ENCODE results near the gene GRIK4. TPM values are rescaled to one million over a fixed set of nuclear protein-coding genes. Genes with fewer than 3 reads are reported as not detected.

The GRIK4 gene
- polyA plus RNA-seq, 3 donors = under 0.01 to 0.15 (median 0.01) TPM

DNA sequence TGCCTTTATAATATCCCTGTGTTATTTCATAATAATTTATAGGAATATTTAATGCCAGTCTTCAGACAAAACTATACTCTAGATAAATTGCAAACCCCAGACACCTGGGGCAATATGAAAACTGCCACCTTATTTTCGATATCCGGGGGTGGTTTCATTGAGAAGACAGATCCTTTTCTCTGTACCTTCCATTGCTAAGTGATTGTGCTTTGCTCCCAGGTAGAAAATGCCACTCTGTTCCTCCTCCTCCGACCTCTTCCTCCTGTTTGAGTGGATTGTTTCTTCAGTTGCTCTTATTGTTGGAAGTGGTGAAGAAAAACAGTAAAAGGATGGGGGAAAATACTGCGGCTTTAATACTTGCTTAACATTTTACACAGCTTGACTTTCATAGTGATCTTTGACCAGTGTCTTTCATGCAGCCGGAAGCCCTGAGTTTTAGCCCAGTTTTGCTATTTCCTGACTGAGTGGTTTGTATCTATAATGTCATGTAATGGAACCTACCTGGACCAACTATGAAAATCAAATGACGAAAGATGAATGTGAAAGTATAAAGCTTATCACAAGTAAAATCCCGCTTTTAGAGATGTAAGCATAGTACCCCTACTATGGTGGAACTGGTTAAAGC lies 5.6 kb upstream of the GRIK4 start:
- H3K27ac ChIP-seq (ENCODE audit: low read depth, low read length) = no peak overlapping the region
- 79 to 87% (median 85%) methylated on average over 7 of the region's 7 CpGs for WGBS, 3 donors

DNA sequence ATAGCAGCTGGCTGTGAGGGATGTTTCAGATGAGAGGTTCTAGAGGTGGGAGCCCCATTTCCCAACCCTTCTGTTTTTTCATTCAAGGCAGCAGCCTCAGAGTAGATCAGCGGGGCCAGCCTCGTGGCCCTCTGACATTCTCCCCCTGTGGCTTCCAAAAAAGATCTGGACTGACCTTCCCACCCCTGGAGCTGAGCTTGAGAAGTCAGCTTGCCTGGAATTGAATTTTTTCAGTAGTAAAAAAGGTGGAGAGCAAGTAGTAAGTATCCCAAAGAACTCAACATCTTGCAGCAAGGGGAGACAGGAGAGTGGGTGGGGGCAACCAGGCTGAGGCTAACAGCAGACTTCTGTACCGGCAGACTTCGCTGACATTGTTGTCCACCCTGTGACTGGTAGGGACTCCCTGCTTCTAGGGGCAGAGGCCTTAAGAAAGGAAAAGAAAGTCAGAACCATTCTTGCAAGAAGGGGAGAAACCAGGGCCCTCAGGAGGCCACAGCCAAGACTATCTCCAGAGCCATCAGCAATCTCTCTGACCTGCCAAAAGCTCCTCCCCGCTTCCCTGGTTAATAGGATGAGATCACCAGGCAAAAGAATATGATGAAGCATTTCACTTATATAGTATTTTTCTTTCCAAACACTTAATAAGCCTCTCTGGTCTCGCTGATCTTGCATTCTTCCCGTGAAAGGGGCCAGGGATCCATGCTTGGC lies 2.0 kb upstream of the GRIK4 start:
- WGBS, 3 donors = 64 to 76% (median 75%) methylated on average over 7 of the region's 7 CpGs

DNA sequence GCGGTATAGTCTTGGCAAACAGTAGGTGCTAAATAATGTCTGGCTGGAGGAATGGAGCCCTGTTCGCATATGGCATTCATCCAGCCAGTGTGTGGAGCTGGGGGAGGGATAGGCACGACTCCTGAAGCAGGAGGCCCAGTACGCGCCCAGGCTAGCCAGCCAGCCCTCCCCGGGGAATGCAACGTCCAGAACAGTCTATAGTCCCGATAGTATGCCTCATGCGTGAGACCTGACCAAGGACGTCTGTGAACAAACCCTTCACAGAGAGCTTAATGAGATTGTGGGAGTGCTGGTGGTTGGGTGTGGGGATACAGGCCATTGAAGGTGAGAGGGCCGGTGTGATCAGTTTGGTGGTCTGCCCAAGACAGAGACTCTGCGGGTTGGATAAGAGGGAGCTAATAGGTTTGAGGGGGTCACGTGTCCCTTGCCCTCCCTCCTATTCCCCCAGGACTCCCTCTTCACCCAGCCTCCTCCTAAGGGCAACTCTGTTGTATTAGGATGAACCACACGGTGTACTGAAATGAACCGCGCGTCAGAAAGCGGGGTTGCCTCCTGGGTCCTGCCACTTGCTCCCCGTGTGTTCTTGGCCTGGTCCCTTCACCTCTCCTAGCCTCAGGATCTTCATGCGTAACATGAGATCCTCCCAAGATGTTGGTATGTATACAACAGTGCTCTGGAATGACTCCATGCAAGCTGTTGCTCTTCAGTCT lies 987 bp upstream of the GRIK4 start:
- H3K27ac ChIP-seq (ENCODE audit: low read depth, low read length) = no peak overlapping the region
- WGBS, 3 donors = 51 to 69% (median 62%) methylated on average over 19 to 20 of the region's 20 CpGs

More for the DNA sequence above, 2.0 kb upstream of the GRIK4 start:
- H3K27ac ChIP-seq (ENCODE audit: low read depth, low read length) = no peak overlapping the region

DNA sequence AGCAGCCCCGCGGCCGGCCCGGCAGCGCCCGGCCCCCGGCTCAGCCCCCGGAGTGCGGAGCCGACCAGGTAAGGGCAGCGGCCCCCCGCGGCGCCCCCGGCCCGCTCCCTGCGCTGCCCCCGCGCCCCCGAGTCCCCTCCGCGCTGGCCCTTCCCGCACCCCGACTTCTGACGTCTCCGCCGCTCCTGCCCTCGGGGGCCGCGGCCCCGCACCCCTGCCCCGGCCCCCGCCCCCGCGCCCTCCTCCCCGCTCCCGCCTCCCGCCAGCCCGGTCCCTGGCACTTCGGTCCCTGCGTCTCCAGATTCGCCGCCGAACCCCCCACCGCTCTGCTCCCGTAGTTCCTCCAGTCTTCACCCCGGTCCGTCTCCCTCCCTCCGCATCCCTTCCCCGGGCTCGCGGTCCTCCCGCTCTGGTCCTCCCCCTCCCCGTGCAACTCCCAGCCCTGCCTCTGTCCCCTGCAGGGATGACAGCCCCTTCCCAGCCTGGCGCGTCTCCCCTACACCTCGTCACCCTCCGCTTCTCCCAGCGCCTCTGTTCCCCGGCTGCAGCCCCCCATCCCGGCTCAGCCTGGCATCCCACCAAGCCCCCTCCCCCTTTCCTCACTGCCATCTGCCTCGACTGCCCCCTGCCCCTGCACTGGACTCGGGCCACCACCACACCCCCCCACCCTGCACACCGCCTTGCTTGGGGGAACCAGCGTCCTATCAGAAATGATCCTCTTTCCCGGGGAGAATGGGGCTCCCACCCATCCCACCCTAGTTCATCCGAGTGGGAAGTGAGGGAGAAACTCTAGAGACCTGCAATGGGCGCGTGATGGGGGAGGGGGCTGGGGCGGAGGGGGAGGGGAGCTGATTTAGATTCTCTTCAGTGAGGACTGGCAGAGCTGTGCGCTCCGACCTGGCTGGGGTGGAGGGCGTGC lies 531 bp downstream of the GRIK4 start:
- 12 to 14% (median 12%) methylated on average over 29 to 64 of the region's 73 CpGs for WGBS, 3 donors

DNA sequence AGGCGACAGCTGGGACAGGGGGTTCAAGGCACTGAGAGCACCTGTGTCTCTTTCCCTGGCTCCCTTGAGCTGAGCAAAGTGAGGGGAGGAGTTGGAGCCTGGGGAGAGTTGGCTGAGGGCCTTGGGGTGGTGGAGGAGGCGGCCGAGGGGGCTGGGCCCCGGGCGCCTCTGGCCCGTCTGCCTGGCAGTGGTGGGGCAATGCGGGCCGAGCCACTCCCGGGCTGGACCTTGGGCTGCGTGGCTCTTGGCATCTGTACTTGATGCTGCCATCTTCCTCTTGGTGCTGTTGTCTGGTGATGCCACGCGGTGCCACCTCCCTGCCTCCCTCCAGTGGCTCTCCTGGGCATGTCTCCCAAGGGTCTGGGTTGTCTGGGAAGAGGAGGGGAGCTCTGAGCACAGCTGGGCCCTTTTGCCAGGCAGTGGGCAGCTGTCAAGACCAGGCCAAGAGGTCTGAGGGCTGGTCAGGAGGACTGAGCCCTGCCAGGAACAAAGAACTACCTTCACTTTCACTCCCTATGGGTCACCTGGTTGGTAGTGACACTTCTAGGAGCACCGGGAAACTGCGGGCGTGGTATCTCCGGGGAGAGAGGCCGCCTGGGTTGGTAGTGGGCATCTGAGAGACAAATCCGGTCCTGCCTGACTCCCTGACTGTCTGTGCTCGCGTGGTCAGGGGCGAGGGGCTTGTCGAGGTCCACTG lies 1.3 kb downstream of the GRIK4 start:
- WGBS, 3 donors = 59 to 80% (median 77%) methylated on average over 19 to 22 of the region's 22 CpGs
- H3K27ac ChIP-seq (ENCODE audit: low read depth, low read length) = no peak overlapping the region

More for the DNA sequence above, 531 bp downstream of the GRIK4 start:
- no peak overlapping the region for H3K27ac ChIP-seq (ENCODE audit: low read depth, low read length)

DNA sequence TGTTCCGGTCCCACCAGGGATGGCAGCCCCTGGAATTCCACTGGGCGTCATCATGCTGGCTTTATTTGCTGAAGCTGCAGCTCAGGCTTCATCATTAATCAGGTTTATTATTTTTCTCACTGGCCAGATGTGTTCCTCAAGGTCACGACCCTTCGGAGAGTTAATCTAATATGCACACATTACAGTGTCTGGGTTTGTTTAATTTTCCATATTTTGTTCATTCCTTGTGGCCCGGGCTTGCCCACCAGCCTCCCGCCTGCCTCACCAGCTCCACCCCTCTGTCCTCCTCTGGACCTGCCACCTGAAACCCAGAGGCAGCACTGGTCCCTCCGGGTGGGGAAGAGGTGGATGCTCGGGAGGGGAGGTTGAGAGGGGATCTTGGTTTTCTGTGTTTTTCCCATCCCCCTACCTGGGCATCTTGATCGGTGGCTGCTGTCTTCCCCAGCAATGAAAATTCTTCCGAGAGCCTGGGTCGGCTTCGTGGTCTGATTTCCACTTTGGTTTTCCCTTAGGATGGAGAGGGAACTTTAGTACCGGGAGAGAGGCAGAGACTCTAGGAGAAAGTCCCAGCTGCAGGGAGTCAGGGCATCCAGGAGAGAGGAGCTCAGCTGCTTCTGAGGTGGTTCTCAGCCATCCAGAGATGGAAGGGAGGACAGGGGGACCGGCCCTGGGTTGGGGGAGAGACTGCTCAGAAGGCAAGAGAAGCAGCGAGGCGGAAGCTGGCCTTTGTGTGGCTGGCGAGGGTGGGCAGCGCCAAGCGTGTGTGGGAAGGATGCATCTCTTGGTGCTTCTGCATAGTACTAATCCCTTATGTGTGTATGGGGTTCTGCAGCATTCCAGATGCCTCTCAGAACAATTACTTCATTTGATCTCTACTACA lies 2.1 kb downstream of the GRIK4 start:
- 56 to 82% (median 78%) methylated on average over 19 of the region's 19 CpGs for WGBS, 3 donors

DNA sequence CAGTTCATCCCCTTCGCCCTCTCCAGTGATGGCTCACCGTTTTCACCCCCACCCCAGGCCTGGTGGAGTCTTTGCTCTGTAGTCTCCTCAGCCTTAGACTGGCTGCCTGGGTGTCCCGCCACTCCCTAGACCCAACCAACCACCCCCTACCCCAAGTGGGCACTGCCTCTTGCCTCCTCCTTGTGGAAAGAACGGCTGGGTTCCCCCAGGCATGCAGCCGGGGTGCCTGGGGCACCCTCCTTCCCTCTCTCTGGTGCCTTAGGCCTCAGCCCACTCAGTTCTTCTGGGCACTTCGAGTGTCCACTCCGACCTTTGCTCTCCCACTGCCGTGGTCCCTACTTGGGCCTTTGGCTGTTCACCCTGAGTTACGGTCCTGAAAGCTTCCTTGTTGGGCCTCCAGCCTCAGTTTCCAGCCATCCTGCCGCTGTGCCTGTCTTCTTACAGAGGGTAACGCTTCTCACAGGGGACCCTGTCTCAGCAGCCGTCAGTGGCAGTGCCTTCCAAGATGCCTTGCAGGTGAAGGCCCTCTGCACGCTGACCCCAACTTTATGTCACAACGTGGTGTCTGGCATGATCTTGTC lies 3.1 kb downstream of the GRIK4 start:
- 83 to 92% (median 89%) methylated on average over 14 of the region's 14 CpGs for WGBS, 3 donors
- H3K27ac ChIP-seq (ENCODE audit: low read depth, low read length) = no peak overlapping the region

More for the DNA sequence above, 2.1 kb downstream of the GRIK4 start:
- no peak overlapping the region for H3K27ac ChIP-seq (ENCODE audit: low read depth, low read length)

DNA sequence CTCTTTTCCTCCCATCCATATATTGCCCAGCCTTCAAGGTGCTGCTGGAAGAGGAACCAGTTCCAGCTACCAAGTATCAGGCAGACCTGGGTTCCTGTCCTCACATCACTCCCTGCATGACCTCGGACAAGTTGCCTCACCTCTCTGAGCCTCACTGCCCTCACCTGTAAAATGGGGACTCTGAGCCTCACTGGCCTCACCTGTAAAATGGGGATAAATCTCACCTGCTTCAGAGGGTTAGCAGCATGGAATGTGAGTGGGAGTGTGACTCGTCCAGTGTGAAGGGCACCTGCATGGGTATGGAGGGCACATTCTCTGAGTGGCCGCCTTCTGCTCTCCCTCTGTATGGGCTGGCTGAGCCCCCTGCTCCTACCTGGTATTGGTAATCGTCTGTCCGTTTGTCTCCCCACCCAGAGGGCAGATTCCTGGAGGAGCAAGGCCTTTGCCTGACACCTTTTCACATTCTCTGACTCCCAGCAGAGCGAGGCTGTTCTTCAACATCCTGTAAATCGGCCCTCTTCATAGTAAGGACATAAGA lies 3.7 kb downstream of the GRIK4 start:
- WGBS, 3 donors = 74 to 84% (median 83%) methylated on average over 7 of the region's 7 CpGs
- H3K27ac ChIP-seq (ENCODE audit: low read depth, low read length) = no peak overlapping the region

DNA sequence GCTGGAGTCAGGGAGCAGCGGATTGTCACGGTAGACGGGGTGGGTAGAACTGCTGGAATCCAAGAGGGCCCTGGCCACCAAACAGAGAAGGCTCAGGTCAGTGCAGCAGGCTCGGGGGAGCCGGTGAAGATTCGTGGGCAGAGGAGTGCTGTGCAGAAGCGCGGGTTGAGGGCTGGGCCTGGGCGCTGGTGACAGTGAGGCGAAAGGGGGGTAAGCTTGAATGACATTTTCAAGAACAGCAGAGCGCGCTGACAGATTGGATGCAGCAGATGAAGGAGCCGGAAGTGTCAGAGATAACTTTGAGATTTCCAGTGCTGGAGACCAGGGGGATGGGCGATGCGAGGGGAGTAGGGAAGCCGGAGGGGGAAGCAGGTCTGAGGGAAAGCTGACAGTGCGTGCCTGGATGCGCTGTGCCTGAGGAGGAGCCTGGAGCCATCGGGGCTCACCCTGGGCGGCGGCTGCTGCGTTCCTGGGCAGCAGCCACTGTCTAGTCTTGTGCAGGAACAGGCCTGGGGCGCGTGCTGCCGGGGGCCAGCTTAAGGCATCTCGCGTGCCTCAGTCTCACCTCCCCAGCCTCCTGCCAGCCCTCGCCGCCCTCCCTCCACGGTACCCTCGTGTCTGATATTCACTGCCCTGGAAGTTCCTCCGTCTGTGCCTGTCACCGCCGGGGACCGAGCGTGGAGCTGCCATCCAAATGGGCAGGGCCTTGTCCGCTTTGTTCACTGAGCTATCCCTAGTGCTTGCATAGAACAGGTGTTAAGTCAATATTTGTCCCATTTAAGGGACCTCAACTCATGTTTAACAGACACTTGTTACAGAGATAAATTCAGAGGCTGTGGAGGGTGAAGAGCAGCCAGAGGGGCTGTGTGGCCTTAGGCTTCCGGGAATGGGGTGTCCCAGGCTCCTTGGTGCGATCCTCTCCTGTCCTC lies 5.2 kb downstream of the GRIK4 start:
- 23 to 52% (median 50%) methylated on average over 38 to 39 of the region's 39 CpGs for WGBS, 3 donors
- H3K27ac ChIP-seq (ENCODE audit: low read depth, low read length) = no peak overlapping the region

DNA sequence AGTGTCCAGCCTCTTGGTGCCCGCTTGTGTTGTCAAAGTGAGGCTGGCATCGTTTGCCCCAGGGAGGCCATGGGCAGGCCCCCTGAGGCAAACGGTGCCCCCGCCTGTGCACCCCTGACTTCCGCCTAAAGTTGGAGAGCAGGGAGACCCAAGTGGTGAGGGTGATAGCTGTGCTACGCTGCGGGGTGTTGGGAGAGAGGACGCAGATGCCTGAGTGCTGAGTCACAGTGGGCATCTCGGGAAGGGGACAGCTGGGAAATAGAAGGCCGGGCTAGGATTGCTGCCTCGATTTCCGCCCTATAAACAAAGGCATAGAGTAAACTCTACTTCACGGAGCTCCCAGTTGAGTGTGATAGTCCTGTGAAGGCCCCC lies 5.8 kb downstream of the GRIK4 start:
- WGBS, 3 donors = 29 to 73% (median 62%) methylated on average over 13 of the region's 13 CpGs
- no peak overlapping the region for H3K27ac ChIP-seq (ENCODE audit: low read depth, low read length)

DNA sequence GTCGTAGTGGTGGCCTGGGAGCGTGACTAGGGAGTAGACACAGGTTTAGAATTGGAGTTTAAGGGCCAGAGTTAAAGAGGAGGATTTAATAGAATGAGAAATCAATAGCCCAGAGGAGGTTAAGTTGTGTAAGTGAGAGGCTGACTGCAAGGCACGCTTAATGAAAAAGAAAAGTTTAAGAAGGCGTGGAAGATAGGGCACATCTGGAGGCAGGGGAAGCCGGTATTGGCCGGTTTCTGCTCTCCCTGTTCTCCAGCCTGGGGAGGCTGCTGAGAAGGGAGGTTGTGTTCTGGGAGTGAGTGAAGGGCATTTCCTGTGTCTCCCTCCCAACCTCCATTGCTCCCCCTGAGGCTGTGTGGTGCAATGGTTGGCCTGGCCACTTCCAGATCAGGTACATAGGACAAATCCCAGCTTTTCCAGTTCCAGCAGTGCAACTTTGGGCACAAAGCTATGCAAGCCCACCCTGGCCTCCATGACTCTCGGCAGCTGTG lies 6.3 kb downstream of the GRIK4 start:
- H3K27ac ChIP-seq (ENCODE audit: low read depth, low read length) = no peak overlapping the region

DNA sequence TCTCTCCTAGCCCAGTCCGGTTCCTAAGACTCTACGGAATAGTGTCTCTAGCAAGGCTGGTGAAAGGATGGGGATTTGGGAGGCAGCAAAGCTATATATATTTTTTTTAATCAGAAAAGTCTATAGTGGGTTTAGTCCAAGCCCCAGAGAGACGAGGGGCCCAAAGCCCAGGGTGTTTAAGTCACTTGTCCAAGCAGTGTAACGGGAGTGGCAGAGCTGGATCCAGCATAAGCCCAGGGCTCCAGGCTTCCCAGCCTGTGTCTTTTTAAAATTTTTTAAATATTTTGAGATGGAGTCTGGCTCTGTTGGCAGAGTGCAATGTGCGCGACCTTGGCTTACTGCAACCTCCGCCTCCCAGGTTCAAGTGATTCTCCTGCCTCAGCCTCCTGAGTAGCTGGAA lies 6.8 kb downstream of the GRIK4 start:
- no peak overlapping the region for H3K27ac ChIP-seq (ENCODE audit: low read depth, low read length)
- 87 to 95% (median 92%) methylated on average over 7 of the region's 7 CpGs for WGBS, 3 donors

More for the DNA sequence above, 6.3 kb downstream of the GRIK4 start:
- WGBS, 3 donors = 63 to 87% (median 84%) methylated on average over 7 of the region's 7 CpGs

DNA sequence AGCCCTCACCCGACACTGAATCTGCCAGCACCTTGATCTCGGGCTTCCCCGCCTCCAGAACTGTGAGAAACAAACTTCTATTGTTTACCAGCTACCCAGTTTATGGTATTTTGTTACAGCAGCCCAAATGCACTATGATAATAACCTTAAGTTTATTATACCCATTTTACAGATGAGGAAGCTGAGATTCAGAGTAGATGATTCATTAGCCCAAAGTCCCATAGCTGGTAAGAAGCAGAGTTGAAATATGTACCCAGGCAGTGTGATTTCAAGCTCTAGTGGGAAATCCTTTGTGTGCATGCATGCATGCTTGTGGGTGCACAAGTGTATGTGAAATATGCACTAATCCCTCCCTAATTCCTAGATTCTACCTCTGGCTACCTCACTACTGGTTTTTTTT lies 7.9 kb downstream of the GRIK4 start:
- H3K27ac ChIP-seq (ENCODE audit: low read depth, low read length) = no peak overlapping the region
- 80 to 93% (median 92%) methylated on average over 3 of the region's 3 CpGs for WGBS, 3 donors

DNA sequence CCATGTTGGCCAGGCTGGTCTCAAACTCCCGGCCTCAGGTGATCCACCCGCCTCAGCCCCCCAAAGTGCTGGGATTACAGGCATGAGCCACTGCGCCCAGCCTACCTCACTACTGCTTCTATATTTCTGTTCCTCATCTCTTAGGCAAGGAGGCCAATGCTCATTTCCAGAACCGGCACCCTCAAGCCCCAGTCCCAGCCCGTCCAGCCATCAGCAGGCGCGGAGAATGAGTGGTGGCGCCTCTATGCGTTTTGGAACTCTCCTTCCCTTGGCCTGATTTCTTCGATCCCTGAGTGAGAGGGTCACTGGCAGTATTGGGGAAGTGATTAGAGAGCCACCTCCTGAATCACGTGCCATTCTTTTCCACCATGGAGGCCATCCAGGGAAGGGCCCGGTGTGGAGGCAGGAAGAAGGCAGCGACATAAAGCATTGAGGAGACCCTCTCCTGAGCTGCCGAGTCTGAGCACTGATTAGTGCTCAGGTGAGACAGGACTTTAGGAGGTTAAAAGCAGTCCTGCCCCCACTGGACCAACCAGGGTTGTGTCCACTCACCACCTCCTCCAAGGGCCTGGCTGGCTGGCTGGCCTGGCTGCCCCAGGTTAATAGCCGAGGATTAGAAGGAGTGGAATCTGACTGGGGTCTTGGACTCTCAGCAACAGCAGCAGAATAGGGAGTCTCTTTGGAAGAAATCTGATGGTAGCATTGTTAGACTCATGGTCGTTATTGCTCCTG lies 8.7 kb downstream of the GRIK4 start:
- no peak overlapping the region for H3K27ac ChIP-seq (ENCODE audit: low read depth, low read length)
- 87 to 90% (median 90%) methylated on average over 16 of the region's 16 CpGs for WGBS, 3 donors

DNA sequence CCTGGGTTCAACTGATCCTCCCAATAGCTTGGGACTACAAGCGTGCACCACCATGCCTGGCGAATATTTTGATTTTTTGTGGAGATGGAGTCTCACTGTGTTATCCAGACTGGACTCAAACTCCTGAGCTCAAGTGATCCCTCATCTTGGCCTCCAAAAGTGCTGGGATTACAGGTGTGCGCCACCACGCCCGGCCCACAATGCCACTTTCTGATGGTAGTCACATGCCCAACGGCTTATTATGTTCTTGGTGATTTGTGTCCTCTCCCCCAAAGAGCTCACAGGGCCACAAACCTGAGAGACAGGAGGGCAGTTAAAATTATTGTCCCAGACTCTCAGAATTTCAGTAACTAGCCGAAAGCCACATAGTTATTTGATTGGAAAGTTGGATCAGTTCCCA lies 9.6 kb downstream of the GRIK4 start:
- 86 to 94% (median 93%) methylated on average over 7 of the region's 7 CpGs for WGBS, 3 donors
- no peak overlapping the region for H3K27ac ChIP-seq (ENCODE audit: low read depth, low read length)
